Measurements from ENCODE around the gene NTM.

- TF ChIP-seq CTCF (IDR thresholded peaks at IDR 0.05; ENCODE audit: control extremely low read depth in 1 of 3, insufficient read depth in 1 of 3, low read depth in 1 of 3, low read length in 3 of 3): no peak
- no peak for TF ChIP-seq JUN (IDR thresholded peaks at IDR 0.05; ENCODE audit: low read depth, low read length)
- no peak for TF ChIP-seq TAF1 (IDR thresholded peaks at IDR 0.05; ENCODE audit: low read depth, low read length)
Observed at GRCh38 chr11:131637469-131638175, 267.2 kb downstream of the NTM start.
